NCI-H748 treated with DMSO at 0.1 percent for 48 hours (cell line): Measurements from ENCODE around the gene ZBTB16.

Source experiments
- DNase-seq: peaks from one replicate; lab custom pipeline; 2025; lab: John Stamatoyannopoulos, UW

ZBTB16 gene

DNA sequence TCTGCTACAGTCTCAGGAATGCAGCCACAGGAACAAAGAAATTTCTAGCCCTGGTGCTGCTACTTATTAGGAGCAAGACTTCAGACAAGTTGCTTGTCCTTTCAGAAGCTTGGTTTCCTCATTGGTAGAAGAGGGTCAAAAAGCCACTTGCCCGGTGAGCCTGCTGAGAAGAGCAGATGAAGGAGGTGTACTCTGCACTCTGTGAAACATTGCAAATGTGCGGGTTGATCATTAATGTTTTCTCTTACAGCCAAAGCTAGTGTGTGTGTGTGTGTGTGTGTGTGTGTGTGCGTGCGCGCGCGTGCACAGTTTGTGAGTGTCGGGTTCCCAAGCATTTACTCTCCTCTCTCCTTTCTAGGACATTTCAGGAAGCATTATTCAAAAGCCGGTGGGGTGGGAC lies 150.4 kb downstream of the ZBTB16 start:
- no peak for DNase-seq

DNA sequence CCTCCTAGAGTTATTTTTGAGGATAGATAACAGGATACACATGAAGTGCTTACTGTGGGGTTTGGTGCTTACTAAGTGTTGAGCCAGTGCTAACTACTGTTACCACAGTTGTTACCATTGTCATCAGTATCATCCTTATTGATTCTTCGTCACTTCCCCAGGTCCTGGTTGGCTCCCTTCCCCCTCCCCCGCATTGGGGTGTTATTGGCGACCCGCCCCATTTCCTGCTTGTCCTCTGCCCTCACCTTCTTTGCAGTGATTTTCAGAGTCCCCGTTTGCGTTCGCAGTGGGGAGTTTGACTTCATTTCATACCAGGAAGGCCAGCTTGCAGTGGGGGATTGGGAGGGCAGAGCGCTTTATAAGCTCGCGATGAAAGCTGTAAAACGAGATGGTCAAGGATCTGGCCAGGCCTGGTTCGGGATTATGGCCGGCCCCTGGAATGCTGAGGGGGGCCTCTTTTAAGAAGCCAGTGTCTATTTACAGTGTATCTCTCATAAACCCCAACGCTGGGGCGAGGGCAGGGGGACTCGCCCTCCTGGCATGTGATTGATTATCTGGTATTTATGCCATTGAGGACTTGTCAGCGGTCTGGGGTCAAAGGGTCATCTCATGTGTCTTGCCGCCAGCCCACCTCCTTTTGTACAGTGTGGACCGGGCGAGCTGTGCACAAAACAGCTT lies 152.1 kb downstream of the ZBTB16 start:
- DNase-seq = no peak

DNA sequence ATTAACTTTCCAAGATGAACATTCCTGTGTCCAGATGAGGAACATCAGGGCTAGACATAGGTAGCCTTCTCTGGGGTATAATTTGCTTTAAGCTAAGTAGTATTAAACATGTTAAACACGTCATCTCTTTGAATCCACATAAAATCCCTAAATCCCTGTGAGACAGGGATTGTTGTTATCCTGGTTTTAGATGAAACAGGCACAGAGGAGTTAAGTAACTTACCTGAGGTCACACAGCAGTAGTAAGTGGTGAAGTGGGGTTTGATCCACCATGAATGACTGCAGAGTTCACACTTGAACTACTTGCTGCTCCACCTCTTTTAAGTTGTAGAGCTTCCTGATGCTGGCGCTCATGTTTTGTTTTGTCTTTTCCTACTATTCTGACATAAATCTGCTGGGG lies 154.1 kb downstream of the ZBTB16 start:
- no peak for DNase-seq

DNA sequence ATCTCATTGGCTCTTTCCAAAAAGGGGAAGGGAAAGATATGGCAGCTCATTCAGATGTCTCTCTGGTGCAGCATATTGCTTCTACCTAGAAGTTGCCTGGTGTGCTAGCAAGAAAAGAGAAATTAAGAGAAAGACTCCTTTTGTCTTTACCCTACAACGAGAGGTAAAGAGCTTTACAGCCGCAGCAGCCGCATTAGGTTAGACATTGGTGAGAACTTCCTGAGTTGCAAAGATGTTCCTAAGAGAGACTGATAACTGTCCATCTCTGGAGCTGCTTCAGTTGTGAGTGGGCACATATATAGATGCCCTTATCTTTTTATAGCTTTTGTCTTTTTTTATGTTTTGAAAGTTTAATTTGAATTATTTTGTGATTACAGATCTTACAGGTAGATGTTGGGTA lies 155.9 kb downstream of the ZBTB16 start:
- DNase-seq = no peak

DNA sequence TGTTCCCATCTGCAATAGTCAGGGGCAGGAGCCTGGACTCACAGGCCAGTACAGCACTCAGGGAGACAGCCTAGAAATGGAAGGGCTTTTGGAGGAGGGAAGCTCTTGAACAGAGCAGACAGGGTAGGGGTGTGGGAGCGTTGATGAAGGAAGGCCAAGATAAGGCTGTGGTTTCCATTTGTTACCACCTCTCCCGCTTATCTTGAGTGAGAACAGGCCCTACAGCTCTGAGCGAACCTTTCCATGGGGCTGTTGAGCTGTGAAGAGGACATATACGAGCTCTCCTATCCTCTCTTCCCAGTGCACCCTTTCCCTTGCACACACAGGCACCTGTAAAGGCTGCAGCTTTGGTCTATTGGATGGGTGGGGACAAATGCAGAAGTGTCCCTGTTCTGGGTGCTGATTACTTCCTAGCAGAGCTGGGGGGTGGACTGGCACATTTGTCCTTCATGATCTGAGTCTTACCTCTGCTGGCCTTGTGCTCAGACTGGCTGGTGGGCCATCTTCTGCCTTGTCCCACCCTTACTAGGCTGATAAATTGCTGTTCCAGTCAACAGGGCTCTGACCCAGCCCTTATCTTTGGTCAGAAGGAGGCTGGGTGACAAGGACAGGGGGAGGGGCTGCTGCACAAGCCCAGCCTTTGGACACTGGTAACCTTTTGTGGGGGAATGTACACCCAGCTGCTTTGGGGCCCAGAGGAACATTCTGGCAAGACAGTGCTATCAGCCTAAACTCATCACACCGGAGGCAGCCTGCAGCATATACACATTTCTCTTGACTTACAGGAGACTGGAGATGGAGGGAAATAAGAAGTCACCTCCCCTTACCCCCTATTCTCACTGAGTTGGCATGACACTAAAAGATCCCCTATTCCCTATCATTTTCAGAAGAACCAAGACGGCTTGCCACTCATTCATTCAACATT lies 156.6 kb downstream of the ZBTB16 start:
- DNase-seq = no peak

DNA sequence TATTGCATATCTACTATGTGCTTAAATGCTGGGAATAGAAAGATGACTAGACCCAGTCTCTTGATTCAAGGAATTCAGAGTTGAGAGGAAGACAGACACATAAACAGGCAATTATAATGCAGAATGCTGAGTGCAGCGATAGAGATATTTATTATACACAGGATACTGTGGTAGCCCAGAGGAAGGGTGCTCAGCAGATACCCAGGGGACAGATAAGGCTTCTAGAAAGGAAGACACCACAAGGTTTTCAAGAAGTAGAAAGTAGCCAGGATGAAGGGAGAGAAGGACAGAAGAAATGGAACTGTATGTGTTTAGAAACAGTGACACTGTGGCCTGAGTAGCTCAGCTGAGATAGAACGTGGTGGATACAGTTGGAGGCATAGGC lies 157.3 kb downstream of the ZBTB16 start:
- DNase-seq = no peak

DNA sequence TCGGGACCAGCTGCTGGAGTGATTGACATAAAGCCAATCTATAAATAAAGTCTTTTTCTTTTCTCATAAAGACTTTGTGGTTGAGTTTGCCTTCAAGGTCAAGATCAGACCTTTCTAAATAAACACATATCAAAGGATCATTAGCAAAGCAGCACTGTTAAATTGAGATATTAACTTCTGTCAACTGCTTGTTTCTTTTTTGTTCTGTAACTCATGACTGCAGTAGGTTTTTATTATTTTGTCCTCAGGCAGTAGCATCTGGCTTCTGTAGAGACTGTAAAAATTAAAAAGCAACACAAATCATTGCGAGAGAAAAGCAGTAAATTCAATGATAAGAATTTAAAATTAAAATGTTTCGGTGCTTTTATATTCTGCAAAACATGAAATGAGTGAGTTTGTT lies 159.0 kb downstream of the ZBTB16 start:
- no peak for DNase-seq

DNA sequence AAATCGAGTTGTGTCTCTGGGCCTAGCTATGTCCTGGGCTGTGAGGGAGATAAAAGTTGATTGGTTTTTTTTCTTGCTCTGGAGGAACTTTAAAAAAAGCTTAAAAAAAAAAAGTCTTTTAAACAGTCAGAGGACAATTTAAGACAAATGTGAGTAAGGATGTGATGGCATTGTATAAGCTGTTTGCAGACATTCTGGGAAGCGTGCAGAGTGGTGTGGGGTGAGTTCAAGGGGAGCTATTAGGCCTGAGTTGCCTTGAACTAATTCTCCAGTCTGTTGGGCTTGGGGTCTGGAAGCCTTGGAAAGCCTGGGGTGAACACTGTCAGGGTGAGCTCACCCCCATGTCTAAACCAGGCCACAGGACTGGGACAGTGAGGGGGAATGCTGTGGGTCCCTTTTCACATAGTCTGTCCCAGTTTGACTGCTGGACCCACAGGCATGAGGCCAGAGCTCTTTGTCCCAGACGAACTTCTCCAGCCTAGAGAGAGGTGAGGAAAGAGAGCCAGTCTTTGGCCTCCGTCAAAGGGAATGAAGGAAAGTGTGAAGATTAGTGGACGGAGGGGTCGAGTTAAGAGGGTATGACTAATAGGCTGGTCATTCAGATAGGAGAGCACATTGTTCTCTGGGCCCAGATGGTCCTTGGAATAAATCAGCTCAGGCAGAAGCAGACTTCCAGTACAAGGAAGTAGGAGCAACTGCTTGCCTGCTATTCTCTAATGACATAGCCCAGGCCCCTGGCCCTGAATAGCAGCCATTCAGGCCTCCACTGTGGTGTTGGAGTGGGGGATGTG lies 160.2 kb downstream of the ZBTB16 start:
- no peak for DNase-seq

DNA sequence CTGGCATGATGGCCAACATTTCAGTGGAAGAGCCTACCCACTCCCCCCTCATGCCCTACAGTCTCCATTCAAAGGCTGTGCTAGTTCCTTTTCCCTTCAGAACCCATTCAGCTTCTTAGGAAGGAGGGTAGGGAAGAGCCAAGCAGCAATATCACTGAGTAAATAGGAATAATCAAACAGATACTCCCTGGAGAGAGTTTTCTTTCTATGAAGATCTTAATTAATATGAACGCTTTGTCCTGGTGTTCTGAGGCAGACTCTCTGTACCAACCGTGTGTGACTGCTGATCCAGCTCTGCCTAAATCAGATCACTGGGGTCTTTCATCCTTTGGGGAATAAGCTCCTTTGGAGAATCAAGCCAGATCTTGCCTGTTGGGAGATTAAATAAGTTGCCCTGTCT lies 161.5 kb downstream of the ZBTB16 start:
- no peak for DNase-seq

DNA sequence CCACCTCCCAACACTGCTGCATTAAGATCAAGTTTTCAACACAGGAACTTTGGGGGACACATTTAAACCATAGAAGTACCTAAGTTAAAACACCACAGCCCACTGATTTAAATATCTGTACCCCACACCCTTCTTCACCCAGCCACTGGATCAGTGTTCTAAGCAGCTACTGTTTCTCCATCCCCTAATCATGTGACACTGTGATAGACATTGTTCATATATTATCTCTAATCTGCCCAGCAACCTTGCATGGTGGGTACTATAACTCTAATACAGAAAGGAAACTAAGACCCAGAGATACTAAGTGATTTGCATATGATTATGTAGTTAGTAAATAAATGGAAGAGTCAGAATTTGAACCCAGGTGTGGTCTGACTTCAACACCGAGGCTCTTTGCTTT lies 166.2 kb downstream of the ZBTB16 start:
- DNase-seq = no peak

DNA sequence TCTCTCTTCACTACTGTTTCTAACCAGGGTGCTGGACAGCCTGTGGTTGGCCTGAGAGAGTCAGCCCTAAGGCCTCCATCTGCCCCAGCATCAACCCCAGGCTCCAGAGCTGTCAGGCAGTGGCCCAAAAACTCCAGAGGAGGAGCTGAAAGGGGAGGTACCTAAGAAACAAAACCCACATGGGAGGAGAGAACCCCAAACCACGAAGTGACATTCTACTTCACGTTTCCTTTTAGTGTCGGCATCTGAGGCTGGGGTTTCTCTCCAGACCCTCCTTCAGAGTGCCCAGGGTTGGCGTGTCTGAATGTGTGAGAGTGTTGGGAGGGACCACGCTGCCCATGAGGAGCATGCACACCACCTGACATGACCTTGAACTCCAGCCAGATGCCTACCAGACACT lies 166.8 kb downstream of the ZBTB16 start:
- DNase-seq = no peak

DNA sequence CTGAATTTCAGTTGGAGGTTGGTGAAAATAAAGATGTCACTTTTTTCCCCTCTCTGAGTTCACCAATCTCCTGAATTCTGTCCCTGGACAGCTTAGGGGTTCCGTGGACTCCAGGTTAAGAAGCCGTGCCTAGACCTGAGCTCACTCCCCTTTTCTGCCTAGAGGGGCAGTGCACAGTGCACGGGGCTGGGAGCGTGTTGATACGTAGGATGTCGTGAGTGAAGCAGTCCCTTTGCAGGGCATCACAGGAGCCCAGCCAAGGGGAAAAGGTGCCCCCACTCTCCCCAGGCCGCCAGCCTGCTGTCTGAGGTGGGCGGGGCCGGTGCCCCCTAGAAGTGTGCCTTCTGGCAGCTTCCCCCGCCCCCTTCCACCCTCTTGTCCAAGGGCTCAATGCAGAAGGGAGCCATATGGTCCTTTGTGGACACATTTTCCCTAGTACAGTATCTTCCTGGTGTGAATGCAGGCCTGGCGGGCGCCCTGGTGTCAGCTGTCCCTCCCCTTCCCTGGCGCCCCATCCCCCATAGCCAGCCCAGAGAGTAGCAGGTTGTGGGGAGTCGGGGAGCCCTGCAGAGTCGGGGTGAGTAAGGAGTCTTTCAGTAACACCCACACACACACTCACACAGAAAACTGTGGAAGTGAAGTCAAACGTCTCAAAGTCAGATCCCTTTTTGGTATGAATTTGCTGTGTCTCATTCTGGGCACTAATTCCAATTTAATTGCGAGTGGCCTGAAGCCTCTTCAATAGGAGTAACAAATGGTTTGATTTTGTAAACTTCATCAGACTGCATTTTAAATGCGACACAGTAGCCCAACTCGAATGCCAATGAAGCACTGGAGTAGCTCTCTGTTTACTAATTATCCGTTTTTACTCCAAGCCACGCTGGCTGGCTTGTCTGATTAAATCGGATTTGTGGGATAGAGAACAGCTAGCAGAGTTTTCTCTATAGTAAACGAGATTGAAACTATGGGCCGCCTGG lies 169.2 kb downstream of the ZBTB16 start:
- no peak for DNase-seq

DNA sequence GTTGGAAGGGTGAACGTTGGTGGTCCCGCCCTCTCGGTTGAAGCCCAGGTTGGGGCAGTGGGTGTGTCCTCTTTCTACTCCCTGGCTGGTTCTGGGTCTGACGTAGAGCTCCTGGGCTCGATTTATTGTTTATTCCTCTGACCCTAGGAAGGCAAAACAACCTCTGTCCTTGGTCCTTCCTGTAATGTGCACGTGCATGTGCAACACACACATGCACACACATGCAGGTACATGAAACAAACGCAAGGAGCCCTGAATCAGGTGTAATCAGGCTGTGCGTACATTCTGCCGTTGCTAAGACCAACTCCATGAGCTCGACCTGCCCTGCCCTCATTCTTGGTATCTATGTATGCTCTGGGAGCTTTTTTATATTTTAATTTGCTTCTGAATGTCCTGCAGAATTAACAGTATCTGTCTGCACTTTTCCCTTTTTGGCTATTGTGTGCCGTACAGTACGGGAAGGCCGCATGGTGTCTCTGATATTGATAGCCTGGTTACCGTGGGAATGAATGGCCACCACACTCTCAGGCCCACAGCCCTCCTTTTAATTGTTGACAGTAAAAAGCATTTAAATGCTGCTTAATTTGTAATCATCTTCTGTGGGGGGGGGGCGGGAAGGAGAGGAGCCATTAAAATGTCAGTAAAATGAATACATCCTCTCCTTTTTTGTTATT lies 170.7 kb downstream of the ZBTB16 start:
- DNase-seq = no peak

DNA sequence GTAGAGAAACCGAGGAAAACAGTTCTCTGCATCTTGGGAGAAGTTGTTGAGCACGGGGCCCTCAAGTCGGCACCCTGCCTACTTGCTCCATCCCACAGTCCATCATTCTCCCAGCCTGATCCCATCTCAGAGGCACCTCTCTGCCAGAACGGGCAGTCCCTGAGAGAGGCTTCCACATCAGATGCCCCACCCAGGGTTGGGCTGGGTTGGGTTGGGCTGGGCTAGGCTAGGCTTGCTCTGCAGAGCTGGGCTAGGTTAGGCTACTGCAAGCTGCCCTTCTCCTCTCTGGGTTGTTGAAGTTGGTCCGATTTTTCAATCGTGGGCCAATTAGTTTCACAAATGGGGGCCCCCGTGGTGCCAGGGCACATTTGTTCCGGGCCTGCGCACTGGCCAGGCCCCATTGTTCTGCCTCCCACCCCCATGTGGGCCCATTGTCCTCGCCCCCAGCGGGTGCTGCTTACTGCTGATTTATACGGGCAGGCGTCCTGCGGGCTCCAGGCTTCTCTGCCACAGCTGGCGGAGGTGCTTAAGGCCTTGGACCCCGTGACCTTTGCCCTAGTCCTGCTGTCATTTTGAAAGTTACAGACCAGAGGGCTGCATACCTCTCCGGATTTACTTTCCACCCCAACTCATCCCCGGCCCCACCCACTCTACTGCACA lies 173.0 kb downstream of the ZBTB16 start:
- DNase-seq = no peak

DNA sequence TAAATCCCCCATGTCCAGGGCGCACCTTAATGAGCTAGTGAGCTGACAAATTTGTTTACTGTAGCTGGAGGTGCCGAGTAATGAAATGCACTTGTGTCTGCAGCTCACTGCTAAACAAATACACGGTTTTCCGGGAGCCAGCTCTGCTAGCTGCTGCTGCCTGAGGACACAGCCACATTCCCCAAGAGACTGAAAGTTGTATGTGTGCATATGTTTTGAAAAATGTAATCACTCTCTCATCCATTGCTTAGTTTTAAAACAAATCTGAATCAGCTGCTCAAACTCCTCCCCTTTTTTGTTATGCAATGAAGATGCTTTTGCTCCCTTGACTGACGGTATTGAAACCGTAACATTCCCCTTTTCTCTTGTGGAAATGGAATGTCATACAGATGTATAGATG lies 174.2 kb downstream of the ZBTB16 start:
- peak; percentile 18 for DNase-seq

DNA sequence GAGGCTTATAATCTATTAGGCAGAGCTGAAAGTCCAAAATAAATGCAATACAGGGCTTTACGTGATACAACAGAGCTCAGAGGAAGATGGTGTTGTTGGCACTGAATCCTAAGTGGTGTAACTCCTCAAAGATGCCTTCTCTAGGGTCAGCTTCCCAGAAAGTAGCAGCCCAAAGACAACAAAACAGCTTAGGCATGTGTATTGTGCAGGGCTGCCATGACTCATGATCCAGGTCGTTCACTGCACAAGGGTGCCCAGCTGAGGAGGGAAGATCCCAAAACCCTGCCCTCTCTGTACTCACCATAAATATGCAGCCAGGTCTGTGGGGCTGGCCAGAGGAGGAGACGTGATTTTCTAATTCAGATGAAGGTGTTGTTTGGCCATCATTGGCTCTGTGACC lies 177.3 kb downstream of the ZBTB16 start:
- no peak for DNase-seq

DNA sequence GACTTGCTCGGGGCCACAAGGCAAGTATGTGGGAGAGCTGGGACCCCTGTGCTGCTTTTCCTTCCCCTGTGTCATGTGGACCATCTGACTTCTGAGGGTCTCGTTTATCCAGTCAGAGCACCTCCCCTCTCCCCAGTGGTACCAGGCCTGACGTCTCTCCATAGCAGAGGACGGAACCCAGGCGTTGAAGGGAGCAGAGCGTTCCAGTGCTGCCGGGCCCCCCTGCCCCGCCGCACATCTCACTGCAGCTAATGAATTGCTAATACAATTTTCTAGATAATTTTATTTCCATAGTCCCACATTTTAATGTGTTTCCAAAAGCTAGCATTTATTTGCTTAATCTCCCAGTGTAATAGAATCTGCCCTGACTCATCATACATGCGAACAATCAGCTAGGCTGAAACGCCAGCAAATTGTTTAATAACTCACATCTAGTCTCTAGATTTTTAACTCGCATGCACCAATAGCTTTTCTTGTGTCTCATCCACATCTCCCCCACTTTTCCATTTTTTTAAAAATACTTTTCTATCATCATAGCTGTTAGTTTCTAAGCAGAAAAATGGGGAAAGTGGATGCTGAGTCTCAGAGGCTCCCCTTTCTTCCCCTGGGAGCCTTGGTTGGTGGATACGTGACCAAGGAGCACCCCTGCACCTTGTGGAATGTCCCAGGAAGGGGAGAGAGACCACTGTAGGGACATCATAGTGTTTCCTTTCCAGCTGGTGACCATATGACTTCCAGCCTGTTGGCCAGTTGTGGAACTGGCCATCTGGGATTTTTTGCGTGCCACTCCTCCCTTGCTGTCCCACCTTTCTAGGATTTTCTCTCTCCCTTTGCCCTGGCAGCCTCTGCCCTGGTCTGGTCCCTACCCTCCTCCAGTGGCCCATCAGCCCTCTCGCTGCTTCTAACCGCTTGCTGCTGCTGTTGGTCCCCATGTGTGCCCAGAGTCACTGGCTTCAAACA lies 178.1 kb downstream of the ZBTB16 start:
- no peak for DNase-seq

DNA sequence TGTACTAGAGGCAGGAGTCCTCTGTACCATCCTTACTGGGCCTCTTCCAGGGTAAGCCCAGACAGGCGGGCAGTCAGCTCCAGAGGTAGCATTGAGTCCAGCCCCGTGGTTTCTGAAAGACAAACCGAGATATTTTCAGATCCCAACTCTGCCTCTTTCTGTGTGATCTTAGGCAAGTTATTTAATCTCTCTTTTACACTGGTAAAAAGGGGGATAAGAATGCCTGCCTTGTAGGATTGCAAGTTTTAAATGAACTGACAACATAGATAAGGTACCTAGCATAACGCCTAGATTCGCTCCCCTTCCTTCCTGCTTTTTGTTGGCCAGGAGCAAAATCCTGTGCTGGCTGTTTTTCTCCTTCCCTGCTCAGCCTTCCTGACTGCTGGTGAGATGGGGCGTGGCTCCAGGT lies 180.2 kb downstream of the ZBTB16 start:
- DNase-seq = no peak

DNA sequence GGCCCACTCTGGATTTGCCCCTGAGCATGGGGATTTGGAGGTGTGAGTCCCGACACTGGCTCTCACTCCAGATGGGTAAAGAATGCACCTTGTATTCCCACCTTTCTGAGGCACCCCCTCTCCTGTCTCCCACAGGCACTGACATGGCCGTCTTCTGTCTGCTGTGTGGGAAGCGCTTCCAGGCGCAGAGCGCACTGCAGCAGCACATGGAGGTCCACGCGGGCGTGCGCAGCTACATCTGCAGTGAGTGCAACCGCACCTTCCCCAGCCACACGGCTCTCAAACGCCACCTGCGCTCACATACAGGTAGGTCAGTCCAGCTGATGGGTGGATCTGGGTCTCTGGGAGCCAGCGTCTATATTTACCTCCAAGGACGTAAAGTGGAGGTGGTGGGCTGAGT lies 182.5 kb downstream of the ZBTB16 start:
- DNase-seq = no peak
